ENCODE measurements around the gene NSUN2.

DNA sequence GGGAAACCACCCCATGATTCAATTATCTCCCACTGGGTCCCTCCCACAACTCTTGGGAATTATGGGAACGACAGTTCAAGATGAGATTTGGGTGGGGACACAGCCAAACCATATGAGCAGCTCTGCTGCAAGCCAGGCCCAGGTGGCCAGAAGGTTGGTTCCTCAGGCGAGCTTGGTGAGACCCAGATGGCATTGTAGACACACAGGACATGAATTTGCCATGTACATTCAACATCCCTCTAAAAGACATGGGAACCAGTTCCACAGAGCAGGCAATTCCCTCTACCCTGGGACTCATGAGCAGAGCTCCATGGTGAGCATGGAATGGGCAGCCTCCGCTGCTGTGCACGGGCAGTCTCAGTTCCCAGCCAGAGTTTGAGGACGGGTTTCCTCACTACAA lies 53.3 kb downstream of the NSUN2 start:
- TF ChIP-seq, protein P1, sequence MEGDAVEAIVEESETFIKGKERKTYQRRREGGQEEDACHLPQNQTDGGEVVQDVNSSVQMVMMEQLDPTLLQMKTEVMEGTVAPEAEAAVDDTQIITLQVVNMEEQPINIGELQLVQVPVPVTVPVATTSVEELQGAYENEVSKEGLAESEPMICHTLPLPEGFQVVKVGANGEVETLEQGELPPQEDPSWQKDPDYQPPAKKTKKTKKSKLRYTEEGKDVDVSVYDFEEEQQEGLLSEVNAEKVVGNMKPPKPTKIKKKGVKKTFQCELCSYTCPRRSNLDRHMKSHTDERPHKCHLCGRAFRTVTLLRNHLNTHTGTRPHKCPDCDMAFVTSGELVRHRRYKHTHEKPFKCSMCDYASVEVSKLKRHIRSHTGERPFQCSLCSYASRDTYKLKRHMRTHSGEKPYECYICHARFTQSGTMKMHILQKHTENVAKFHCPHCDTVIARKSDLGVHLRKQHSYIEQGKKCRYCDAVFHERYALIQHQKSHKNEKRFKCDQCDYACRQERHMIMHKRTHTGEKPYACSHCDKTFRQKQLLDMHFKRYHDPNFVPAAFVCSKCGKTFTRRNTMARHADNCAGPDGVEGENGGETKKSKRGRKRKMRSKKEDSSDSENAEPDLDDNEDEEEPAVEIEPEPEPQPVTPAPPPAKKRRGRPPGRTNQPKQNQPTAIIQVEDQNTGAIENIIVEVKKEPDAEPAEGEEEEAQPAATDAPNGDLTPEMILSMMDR (conservative IDR thresholded peaks at IDR 0.05; ENCODE audit: low read depth, low read length): no peak
- TF ChIP-seq, protein P2, sequence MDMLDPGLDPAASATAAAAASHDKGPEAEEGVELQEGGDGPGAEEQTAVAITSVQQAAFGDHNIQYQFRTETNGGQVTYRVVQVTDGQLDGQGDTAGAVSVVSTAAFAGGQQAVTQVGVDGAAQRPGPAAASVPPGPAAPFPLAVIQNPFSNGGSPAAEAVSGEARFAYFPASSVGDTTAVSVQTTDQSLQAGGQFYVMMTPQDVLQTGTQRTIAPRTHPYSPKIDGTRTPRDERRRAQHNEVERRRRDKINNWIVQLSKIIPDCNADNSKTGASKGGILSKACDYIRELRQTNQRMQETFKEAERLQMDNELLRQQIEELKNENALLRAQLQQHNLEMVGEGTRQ (IDR thresholded peaks at IDR 0.05; ENCODE audit: low read depth, low read length): no peak
- TF ChIP-seq POLR2A (IDR thresholded peaks at IDR 0.05; ENCODE audit: low read depth, low read length) (no peak), RAD21 (IDR thresholded peaks at IDR 0.05; ENCODE audit: low read length) (no peak), BHLHE40 (IDR thresholded peaks at IDR 0.05; ENCODE audit: low read depth, low read length) (no peak), FOS (IDR thresholded peaks at IDR 0.05; ENCODE audit: low read depth, low read length) (no peak), CEBPB (IDR thresholded peaks at IDR 0.05; ENCODE audit: low read depth, low read length) (no peak), RFX5 (IDR thresholded peaks at IDR 0.05; ENCODE audit: low read depth, low read length) (no peak), RCOR1 (IDR thresholded peaks at IDR 0.05; ENCODE audit: insufficient replicate concordance, low read length) (no peak), MAFK (IDR thresholded peaks at IDR 0.05; ENCODE audit: low read depth, low read length) (no peak), SMC3 (IDR thresholded peaks at IDR 0.05; ENCODE audit: low read depth, low read length) (no peak), CHD1 (IDR thresholded peaks at IDR 0.05; ENCODE audit: low read depth, low read length) (no peak), MAZ (IDR thresholded peaks at IDR 0.05; ENCODE audit: borderline replicate concordance, low read depth, low read length) (no peak)
- TF ChIP-seq, protein P3, sequence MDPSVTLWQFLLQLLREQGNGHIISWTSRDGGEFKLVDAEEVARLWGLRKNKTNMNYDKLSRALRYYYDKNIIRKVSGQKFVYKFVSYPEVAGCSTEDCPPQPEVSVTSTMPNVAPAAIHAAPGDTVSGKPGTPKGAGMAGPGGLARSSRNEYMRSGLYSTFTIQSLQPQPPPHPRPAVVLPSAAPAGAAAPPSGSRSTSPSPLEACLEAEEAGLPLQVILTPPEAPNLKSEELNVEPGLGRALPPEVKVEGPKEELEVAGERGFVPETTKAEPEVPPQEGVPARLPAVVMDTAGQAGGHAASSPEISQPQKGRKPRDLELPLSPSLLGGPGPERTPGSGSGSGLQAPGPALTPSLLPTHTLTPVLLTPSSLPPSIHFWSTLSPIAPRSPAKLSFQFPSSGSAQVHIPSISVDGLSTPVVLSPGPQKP (IDR thresholded peaks at IDR 0.05; ENCODE audit: borderline replicate concordance, low read depth, low read length): no peak
